ENCODE results near the gene CRYZL1.

DNA sequence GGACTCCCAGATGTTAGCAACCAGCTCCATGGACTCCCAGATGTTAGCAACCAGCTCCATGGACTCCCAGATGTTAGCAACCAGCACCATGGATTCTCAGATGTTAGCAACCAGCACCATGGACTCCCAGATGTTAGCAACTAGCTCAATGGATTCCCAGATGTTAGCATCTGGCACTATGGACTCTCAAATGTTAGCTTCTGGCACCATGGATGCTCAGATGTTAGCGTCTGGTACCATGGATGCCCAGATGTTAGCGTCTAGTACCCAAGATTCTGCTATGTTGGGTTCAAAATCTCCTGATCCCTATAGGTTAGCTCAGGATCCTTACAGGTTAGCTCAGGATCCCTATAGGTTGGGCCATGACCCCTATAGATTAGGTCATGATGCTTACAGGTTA, 89.9 kb downstream of the CRYZL1 start:
- TF ChIP-seq, protein P1, sequence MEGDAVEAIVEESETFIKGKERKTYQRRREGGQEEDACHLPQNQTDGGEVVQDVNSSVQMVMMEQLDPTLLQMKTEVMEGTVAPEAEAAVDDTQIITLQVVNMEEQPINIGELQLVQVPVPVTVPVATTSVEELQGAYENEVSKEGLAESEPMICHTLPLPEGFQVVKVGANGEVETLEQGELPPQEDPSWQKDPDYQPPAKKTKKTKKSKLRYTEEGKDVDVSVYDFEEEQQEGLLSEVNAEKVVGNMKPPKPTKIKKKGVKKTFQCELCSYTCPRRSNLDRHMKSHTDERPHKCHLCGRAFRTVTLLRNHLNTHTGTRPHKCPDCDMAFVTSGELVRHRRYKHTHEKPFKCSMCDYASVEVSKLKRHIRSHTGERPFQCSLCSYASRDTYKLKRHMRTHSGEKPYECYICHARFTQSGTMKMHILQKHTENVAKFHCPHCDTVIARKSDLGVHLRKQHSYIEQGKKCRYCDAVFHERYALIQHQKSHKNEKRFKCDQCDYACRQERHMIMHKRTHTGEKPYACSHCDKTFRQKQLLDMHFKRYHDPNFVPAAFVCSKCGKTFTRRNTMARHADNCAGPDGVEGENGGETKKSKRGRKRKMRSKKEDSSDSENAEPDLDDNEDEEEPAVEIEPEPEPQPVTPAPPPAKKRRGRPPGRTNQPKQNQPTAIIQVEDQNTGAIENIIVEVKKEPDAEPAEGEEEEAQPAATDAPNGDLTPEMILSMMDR (IDR thresholded peaks at IDR 0.05): no peak
- no peak for TF ChIP-seq POLR2A (IDR thresholded peaks at IDR 0.05)
